HCT116 (cell line): Measurements from ENCODE around the gene ESPL1. TPM values are rescaled to one million over a fixed set of nuclear protein-coding genes. Genes with fewer than 3 reads are reported as not detected.

ENCODE experiments used
- ATAC-seq: fragments of 200-7000 bp; cut with Tn5 transposase; 2 replicates; pipeline ENCODE4 v1.9.1; 2020; ENCODE audit warnings: mild to moderate bottlenecking, moderate library complexity
- BruUV-seq: library from RNA; stranded (reverse); fragments of 400-500 nt; replicated peaks from 2 replicates; lab custom pipeline; 2021; lab: Mats Ljungman, UMichigan
- CTCF ChIA-PET: fragments of 300-600 bp; sonication (Branson Sonifier 250); formaldehyde crosslinking; loops from one replicate; lab custom pipeline; 2021; ENCODE audit warnings: antibody characterized with exemption; lab: Charles Lee
- POLR2A ChIA-PET: fragments of 300-600, 350-600 bp; sonication (Branson Sonifier 250); formaldehyde crosslinking; loops from one replicate; lab custom pipeline; 2021; ENCODE audit warnings: antibody characterized with exemption; lab: Charles Lee
- RAD21 ChIA-PET, 2 experiments: fragments of 300-600 bp; sonication (Branson Sonifier 250); formaldehyde crosslinking; loops; one replicate each; lab custom pipeline; 2023; ENCODE audit warnings: low total read pairs in 2 of 2; ENCODE audit not compliant: uncharacterized antibody in 2 of 2, unreplicated experiment in 2 of 2, low non-redundant PET in 1 of 2; lab: Charles Lee
- DNase-seq: peaks from one replicate; pipeline ENCODE4 v3.0.0-alpha.2; 2010; ENCODE audit warnings: low read depth, low spot score
- H2AFZ ChIP-seq: fragments of 200-600 bp; shearing (Covaris generic), sonication (generic); 2 replicates; pipeline ENCODE4 v1.6.1; 2017; ENCODE audit warnings: low read depth, mixed run types, mixed read lengths, antibody characterized with exemption, low read length; ENCODE audit not compliant: poor library complexity, severe bottlenecking
- H3K27ac ChIP-seq: 2 replicates; pipeline ENCODE4 v1.5.1; 2012; ENCODE audit warnings: low read depth, low read length
- H3K27me3 ChIP-seq: fragments of 200-600 bp; sonication (generic); 2 replicates; pipeline ENCODE4 v1.6.1; 2016; ENCODE audit warnings: mixed run types, low read length, mixed read lengths; ENCODE audit not compliant: insufficient read depth
- H3K36me3 ChIP-seq, 2 experiments: fragments of 200-500 bp in 1 of 2; fragments of 200-600 bp in 1 of 2; sonication (Bioruptor generic) in 1 of 2; sonication (generic) in 1 of 2; 2 replicates each; pipeline versions ENCODE4 v1.5.1 to v1.6.1; 2014 to 2016; ENCODE audit warnings: low read length in 2 of 2, inconsistent platforms in 1 of 2, mixed read lengths in 1 of 2, mixed run types in 1 of 2; ENCODE audit not compliant: insufficient read depth in 2 of 2, control insufficient read depth in 1 of 2
- H3K4me1 ChIP-seq, 2 experiments: fragments of 200-600 bp in 1 of 2; sonication (generic) in 1 of 2; 2 replicates each; pipeline versions ENCODE4 v1.5.1 to v1.6.1; 2012 to 2017; ENCODE audit warnings: low read length in 2 of 2, inconsistent platforms in 1 of 2, mild to moderate bottlenecking in 1 of 2, mixed read lengths in 1 of 2, mixed run types in 1 of 2, moderate library complexity in 1 of 2; ENCODE audit not compliant: insufficient read depth in 2 of 2, control insufficient read depth in 1 of 2
- H3K4me2 ChIP-seq: fragments of 200-600 bp; sonication (generic); 2 replicates; pipeline ENCODE4 v1.6.1; 2017; ENCODE audit warnings: mixed run types, low read length, mixed read lengths
- H3K4me3 ChIP-seq, 2 experiments: fragments of 200-600 bp in 1 of 2; sonication (generic) in 1 of 2; replicated peaks in 1 of 2; 2 replicates each; pipeline ENCODE4 v1.5.1; 2011 to 2016; ENCODE audit warnings: low read length in 2 of 2, control low read depth in 1 of 2, low read depth in 1 of 2, mild to moderate bottlenecking in 1 of 2, mixed read lengths in 1 of 2, mixed run types in 1 of 2
- H3K79me2 ChIP-seq: fragments of 200-600 bp; sonication (generic); 2 replicates; pipeline ENCODE4 v1.6.1; 2017; ENCODE audit warnings: mild to moderate bottlenecking, mixed run types, low read length, moderate library complexity, mixed read lengths; ENCODE audit not compliant: insufficient read depth
- H3K9ac ChIP-seq: fragments of 200-600 bp; sonication (generic); 2 replicates; pipeline ENCODE4 v1.6.1; 2016; ENCODE audit warnings: low read length, mixed read lengths
- H3K9me2 ChIP-seq: fragments of 200-600 bp; sonication (generic), shearing (Covaris generic); 2 replicates; pipeline ENCODE4 v1.6.1; 2017; ENCODE audit warnings: mixed run types, mild to moderate bottlenecking, moderate library complexity; ENCODE audit not compliant: insufficient read depth
- H3K9me3 ChIP-seq, 2 experiments: fragments of 200-500 bp in 1 of 2; fragments of 200-600 bp in 1 of 2; sonication (Bioruptor generic) in 1 of 2; sonication (generic) in 1 of 2; 2 replicates each; pipeline ENCODE4 v1.6.1; 2014 to 2017; ENCODE audit warnings: low read length in 2 of 2, mixed read lengths in 2 of 2, inconsistent platforms in 1 of 2, low read depth in 1 of 2, mild to moderate bottlenecking in 1 of 2, mixed run types in 1 of 2, moderate library complexity in 1 of 2; ENCODE audit not compliant: control insufficient read depth in 1 of 2, insufficient read depth in 1 of 2
- H4K20me1 ChIP-seq: fragments of 200-600 bp; sonication (generic), shearing (Covaris generic); 2 replicates; pipeline ENCODE4 v1.6.1; 2017; ENCODE audit warnings: mixed run types, mild to moderate bottlenecking, moderate library complexity; ENCODE audit not compliant: insufficient read depth
- CBX3 ChIP-seq: IDR thresholded peaks from 2 replicates; pipeline ENCODE4 v1.6.1; 2012; ENCODE audit warnings: low read depth
- CEBPB ChIP-seq: IDR thresholded peaks from 2 replicates; pipeline ENCODE4 v1.6.1; 2012; ENCODE audit warnings: low read depth
- ELF1 ChIP-seq: IDR thresholded peaks from 2 replicates; pipeline ENCODE4 v1.6.1; 2012; ENCODE audit warnings: low read depth, borderline replicate concordance
- RAD21 ChIP-seq: IDR thresholded peaks from 2 replicates; pipeline ENCODE4 v1.6.1; 2012; ENCODE audit warnings: low read depth, mild to moderate bottlenecking
- SP1 ChIP-seq: IDR thresholded peaks from 2 replicates; pipeline ENCODE4 v1.6.1; 2012; ENCODE audit warnings: low read depth
- ZNF274 ChIP-seq: fragments of 200-500 bp; sonication (Bioruptor generic); IDR thresholded peaks from 2 replicates; pipeline ENCODE4 v1.6.1; 2014; ENCODE audit warnings: mild to moderate bottlenecking, low read depth, low read length, inconsistent platforms
- intact Hi-C: fragments of 100-400 bp; cut with micrococcal nuclease; formaldehyde crosslinking; loops from 2 replicates; pipeline ENCODE4 v1.10.0; 2022
- total RNA-seq: library from RNA; stranded (reverse); gene quantifications from one replicate; pipeline ENCODE4 v1.2.1, GENCODE V29; 2021; ENCODE audit not compliant: unreplicated experiment
- TF ChIP-seq, protein P1 (sequence below): IDR thresholded peaks from 2 replicates; pipeline ENCODE4 v1.6.1; 2012; ENCODE audit warnings: low read depth
- TF ChIP-seq, protein P2 (sequence below): IDR thresholded peaks from 2 replicates; pipeline ENCODE4 v1.6.1; 2012

Gene ESPL1
- total RNA-seq, 1 experiment from 2014 or later = 50.3 TPM

DNA sequence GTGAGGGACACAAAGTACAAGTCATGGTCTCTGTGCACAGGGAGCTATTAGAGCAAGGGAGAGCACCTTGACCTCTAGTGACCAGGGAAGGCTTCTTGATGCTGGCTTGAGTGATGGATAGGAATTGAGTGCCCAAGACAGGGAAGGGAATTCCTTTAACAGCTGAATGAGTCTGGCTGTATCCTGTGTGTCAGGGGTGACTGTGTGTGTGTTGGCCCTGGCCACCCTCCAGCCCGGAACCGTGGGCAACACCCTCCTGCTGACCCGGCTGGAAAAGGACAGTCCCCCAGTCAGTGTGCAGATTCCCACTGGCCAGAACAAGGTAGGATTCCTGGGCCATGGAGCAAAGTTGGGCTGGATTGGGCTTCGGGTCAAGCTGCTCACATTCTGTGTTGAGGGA lies 21.8 kb downstream of the ESPL1 start:
- peaks cover 3% of the 10 kb centered on the region in 2 experiments for H3K4me1 ChIP-seq
- H3K4me2 ChIP-seq = no peak overlapping the region
- peaks cover 38 to 40% of the 10 kb centered on the region in 2 experiments; a peak in 3 of 4 replicates for H3K36me3 ChIP-seq
- ATAC-seq (no peak), DNase-seq (no peak)
- H3K9me2 ChIP-seq = no peaks in the 10 kb centered on the region
- TF ChIP-seq CBX3 (no peak), ZNF274 (no peak), CEBPB (no peak), RAD21 (no peak), ELF1 (no peak), SP1 (no peak)
- TF ChIP-seq, protein P1, sequence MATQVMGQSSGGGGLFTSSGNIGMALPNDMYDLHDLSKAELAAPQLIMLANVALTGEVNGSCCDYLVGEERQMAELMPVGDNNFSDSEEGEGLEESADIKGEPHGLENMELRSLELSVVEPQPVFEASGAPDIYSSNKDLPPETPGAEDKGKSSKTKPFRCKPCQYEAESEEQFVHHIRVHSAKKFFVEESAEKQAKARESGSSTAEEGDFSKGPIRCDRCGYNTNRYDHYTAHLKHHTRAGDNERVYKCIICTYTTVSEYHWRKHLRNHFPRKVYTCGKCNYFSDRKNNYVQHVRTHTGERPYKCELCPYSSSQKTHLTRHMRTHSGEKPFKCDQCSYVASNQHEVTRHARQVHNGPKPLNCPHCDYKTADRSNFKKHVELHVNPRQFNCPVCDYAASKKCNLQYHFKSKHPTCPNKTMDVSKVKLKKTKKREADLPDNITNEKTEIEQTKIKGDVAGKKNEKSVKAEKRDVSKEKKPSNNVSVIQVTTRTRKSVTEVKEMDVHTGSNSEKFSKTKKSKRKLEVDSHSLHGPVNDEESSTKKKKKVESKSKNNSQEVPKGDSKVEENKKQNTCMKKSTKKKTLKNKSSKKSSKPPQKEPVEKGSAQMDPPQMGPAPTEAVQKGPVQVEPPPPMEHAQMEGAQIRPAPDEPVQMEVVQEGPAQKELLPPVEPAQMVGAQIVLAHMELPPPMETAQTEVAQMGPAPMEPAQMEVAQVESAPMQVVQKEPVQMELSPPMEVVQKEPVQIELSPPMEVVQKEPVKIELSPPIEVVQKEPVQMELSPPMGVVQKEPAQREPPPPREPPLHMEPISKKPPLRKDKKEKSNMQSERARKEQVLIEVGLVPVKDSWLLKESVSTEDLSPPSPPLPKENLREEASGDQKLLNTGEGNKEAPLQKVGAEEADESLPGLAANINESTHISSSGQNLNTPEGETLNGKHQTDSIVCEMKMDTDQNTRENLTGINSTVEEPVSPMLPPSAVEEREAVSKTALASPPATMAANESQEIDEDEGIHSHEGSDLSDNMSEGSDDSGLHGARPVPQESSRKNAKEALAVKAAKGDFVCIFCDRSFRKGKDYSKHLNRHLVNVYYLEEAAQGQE = no peak
- TF ChIP-seq, protein P2, sequence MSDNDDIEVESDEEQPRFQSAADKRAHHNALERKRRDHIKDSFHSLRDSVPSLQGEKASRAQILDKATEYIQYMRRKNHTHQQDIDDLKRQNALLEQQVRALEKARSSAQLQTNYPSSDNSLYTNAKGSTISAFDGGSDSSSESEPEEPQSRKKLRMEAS = no peak
- no peaks in the 10 kb centered on the region for H3K27me3 ChIP-seq
- RAD21 ChIA-PET = interaction anchor here in 1 of 2 experiments (1.0 kb wide), 1 partner anchor 76 kb away, joined by 3 read pairs; no protein-coding TSS in a partner anchor
- CTCF ChIA-PET = interaction anchor here (0.8 kb wide), 2 partner anchors 73 to 76 kb away, joined by 3 read pairs; no protein-coding TSS in a partner anchor
- H3K27ac ChIP-seq = no peak overlapping the region
- POLR2A ChIA-PET = no interaction called here
- BruUV-seq = no TSS peak
- no peak overlapping the region for H3K9ac ChIP-seq
- H4K20me1 ChIP-seq = no peaks in the 10 kb centered on the region
- no peaks in the 10 kb centered on the region for H3K79me2 ChIP-seq
- H3K9me3 ChIP-seq = no peaks in the 10 kb centered on the region
- no peak overlapping the region for H3K4me3 ChIP-seq
- intact Hi-C loops = loop anchor here (10.0 kb wide), 1 partner anchor 225 kb away; no protein-coding TSS in a partner anchor
- no peak overlapping the region for H2AFZ ChIP-seq
